ENCODE data around the gene CCDC149. TPM values are rescaled to one million over a fixed set of nuclear protein-coding genes. Genes with fewer than 3 reads are reported as not detected.

The CCDC149 gene
- total and polyA plus RNA-seq, 2 of the 13 experiments (the other 11 are each of a cell fraction or from before 2014, with no cell fraction given), result 0.44 to 0.95 TPM

- Histone ChIP-seq H3K79me2 (ENCODE audit: insufficient read depth, low read length) (no peaks in the 10 kb centered on the region), H3K4me2 (ENCODE audit: low read depth, low read length) (no peak overlapping the region), H3K36me3 (replicated peaks in 1 of 2; ENCODE audit: control insufficient read depth in 1 of 2, insufficient read depth in 2 of 2, low read length in 2 of 2) (no peaks in the 10 kb centered on the region), H3K9ac (ENCODE audit: insufficient read depth, low read depth, low read length) (no peak overlapping the region), H3K4me3 (replicated peaks in 1 of 3; ENCODE audit: insufficient read depth in 1 of 3, low read depth in 2 of 3, low read length in 3 of 3) (no peak overlapping the region), H3K4me1 (ENCODE audit: insufficient read depth, low read length) (no peaks in the 10 kb centered on the region; the same call in 1 of the 2 replicates), H3K27ac (ENCODE audit: extremely low read length, insufficient read depth, low read length) (no peak overlapping the region), H2AFZ (ENCODE audit: low read length) (no peak overlapping the region), H3K9me3 (ENCODE audit: low read length) (peaks cover 17% of the 10 kb centered on the region; the same call in 1 of the 2 replicates), H4K20me1 (ENCODE audit: insufficient read depth, low read length) (no peaks in the 10 kb centered on the region), H3K27me3 (ENCODE audit: control insufficient read depth in 1 of 2, insufficient read depth in 2 of 2, low read length in 2 of 2) (peaks cover 0 to 12% of the 10 kb centered on the region in 2 experiments; a peak in 2 of 5 replicates)
- WGBS (ENCODE audit: low lambda C conversion rate), result 42% methylated on average over 16 of the region's 20 CpGs
- TF ChIP-seq SNAI1 (CRISPR knock-in tag; IDR thresholded peaks at IDR 0.05; ENCODE audit: borderline replicate concordance) (no peak), STAT6 (CRISPR knock-in tag; IDR thresholded peaks at IDR 0.05; ENCODE audit: borderline replicate concordance) (no peak), LBX2 (CRISPR knock-in tag; IDR thresholded peaks at IDR 0.05; ENCODE audit: borderline replicate concordance) (no peak), ZNF556 (CRISPR knock-in tag; IDR thresholded peaks at IDR 0.05; ENCODE audit: borderline replicate concordance) (no peak), ATRX (CRISPR knock-in tag; IDR thresholded peaks at IDR 0.05; ENCODE audit: borderline replicate concordance) (no peak), ZNF235 (CRISPR knock-in tag; IDR thresholded peaks at IDR 0.05; ENCODE audit: borderline replicate concordance) (no peak), ZNF574 (CRISPR knock-in tag; IDR thresholded peaks at IDR 0.05) (no peak), MTERF4 (CRISPR knock-in tag; IDR thresholded peaks at IDR 0.05) (no peak), ZFYVE20 (CRISPR knock-in tag; IDR thresholded peaks at IDR 0.05; ENCODE audit: borderline replicate concordance, low read depth) (no peak), NFE2L2 (IDR thresholded peaks at IDR 0.05; ENCODE audit: low read length) (no peak), ZNF83 (CRISPR knock-in tag; IDR thresholded peaks at IDR 0.05; ENCODE audit: borderline replicate concordance) (no peak)
- POLR2A ChIA-PET, result no interaction called here
- BruUV-seq (replicated peaks), result no TSS peak
- no peak for ATAC-seq
- no peak for FAIRE-seq
- CTCF ChIA-PET (ENCODE audit: low intra/inter-chr PET ratio, low total read pairs), result no interaction called here
- in situ Hi-C loops (cut with HindIII; ENCODE audit: extremely low pct_ligation_motif_present, low pct_unique_long_range_greater_than_20kb) (no loop called here), intact Hi-C loops (cut with micrococcal nuclease; ENCODE audit: unreplicated experiment) (no loop called here)
- no peak for DNase-seq (ENCODE audit: low spot score)
These were observed 4.4 kb upstream of the CCDC149 start for GRCh38 chr4:24917076-24917856.

Measured in HepG2 (cell line).